ENCODE data around the gene STAT6. TPM values are rescaled to one million over a fixed set of nuclear protein-coding genes. Genes with fewer than 3 reads are reported as not detected.
A peak's percentile ranks its signal among the peaks of the same experiment; 100 is the strongest.

STAT6 gene
- polyA plus RNA-seq, 6 donors from 2014 or later: 88.2 to 172 (median 159) TPM

DNA sequence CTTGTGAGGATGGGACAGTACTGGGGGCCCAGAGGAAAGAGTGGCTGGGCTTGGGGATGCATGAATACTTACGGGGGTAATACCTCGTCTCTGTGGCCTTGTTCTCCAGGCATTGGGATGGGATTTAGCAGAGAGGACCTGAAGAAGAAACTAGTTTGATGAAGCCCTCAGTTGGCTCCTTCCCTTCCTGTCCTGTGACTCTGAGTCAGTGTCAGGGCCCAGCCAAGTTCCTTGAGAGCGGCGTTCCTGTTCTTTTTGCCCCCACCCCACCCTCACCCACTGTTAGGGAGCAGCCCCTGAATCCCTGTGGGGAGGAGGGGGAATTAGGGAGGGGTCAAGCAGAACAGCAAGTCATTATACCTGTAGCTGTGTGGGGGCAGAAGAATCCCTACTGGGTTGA lies 41.5 kb upstream of the STAT6 start:
- Mint-ChIP-seq H3K36me3 (no peaks in the 10 kb centered on the region), H3K9me3 (peaks cover 0 to 4% (median 0%) of the 10 kb centered on the region in 7 donors), H3K27ac (no peak overlapping the region), H3K4me1 (peaks cover 0 to 8% (median 2%) of the 10 kb centered on the region in 3 donors), H3K4me3 (peak overlapping the region in 1 of 8 donors; percentile 22), H3K27me3 (peaks cover 8 to 24% (median 13%) of the 10 kb centered on the region in 3 donors)
- ATAC-seq (ENCODE audit: low read depth in 2 of 2) (no peak), DNase-seq (no peak)

DNA sequence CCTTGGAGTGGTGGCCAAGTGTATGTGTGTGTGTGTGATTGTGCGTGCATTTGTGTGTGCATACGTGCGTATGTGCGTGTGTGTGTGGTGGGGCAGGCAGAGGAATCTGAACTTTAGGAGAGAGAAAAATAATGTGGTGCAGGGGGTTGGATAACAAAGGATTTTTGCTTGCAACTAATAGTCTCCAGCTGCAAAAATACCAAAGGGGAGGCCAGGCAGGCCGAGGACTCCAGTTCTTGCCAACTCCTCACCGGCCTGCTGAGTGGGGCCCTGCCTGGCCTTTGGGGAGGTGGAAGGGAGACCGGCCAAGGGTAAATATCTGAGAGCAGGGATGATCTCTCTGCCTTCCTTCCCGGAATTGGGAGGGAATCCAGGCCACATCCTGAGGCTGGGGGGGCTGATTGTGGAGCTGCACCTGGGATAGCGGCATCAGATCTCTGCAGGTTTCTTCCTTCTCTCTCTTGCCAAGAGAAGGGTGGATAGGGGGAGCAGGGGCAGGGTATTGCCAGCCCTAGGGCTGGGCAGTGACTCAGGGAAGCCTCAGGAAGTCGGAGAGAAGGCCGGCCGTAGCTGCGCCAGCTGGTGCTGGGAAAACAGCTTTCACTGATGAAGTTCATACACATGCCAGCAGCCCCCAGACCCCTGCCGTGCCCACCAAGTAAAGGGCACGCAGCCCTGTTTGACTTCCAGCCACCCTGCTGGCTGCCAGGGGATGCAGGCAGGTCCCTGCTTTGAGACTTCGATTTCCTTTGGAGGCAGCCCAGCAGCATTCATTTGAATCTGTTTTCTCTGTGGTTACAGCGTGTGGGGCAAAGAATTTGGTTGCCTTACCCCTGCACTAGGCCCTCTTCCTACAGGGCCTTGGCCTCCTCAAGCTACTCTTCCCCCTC lies 40.8 kb upstream of the STAT6 start:
- peaks cover 0 to 3% (median 0%) of the 10 kb centered on the region in 3 donors for H3K4me1 Mint-ChIP-seq
- peak overlapping the region in 2 of 6 donors; percentile 35 to 79 for H3K27ac Mint-ChIP-seq
- H3K9me3 Mint-ChIP-seq: peaks cover 0 to 2% (median 0%) of the 10 kb centered on the region in 7 donors
- DNase-seq (no peak), ATAC-seq (ENCODE audit: low read depth in 2 of 2) (no peak)
- no peaks in the 10 kb centered on the region for H3K36me3 Mint-ChIP-seq
- no peak overlapping the region for H3K4me3 Mint-ChIP-seq
- peaks cover 5 to 18% (median 6%) of the 10 kb centered on the region in 3 donors for H3K27me3 Mint-ChIP-seq

DNA sequence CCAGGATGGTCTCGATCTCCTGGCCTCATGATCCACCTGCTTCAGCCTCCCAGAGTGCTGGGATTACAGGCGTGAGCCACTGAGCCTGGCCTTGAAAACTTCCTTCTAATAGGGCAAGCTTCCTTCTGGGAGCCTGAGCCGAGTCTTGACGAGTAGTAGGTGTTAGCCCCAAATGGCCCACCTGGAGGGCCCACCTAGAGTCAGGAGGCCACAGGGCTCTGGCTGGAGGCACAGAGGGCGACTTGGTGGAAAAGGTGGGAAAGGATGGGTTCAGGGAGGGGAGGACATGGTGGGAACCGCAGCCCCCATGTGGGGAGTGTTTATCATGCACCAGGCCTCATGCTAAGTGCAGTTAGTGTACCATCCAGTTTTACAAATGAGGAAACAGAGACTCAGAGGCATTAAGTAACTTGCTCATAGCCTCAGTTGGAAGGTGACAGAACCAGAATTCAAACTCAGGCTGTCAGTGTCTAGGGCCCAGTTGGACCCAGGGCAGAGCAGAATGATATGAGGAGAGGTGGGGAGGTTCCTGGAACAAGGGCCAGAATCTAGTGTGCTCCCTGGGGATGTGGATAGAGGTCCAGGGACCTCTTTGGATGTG lies 39.3 kb upstream of the STAT6 start:
- H3K9me3 Mint-ChIP-seq: no peaks in the 10 kb centered on the region
- no peaks in the 10 kb centered on the region for H3K4me1 Mint-ChIP-seq
- peak overlapping the region in 1 of 8 donors; percentile 57 for H3K4me3 Mint-ChIP-seq
- no peak overlapping the region for H3K27ac Mint-ChIP-seq
- H3K27me3 Mint-ChIP-seq: peaks cover 0 to 10% (median 3%) of the 10 kb centered on the region in 3 donors
- ATAC-seq (ENCODE audit: low read depth in 2 of 2): no peak
- H3K36me3 Mint-ChIP-seq: no peaks in the 10 kb centered on the region
- no peak for DNase-seq

DNA sequence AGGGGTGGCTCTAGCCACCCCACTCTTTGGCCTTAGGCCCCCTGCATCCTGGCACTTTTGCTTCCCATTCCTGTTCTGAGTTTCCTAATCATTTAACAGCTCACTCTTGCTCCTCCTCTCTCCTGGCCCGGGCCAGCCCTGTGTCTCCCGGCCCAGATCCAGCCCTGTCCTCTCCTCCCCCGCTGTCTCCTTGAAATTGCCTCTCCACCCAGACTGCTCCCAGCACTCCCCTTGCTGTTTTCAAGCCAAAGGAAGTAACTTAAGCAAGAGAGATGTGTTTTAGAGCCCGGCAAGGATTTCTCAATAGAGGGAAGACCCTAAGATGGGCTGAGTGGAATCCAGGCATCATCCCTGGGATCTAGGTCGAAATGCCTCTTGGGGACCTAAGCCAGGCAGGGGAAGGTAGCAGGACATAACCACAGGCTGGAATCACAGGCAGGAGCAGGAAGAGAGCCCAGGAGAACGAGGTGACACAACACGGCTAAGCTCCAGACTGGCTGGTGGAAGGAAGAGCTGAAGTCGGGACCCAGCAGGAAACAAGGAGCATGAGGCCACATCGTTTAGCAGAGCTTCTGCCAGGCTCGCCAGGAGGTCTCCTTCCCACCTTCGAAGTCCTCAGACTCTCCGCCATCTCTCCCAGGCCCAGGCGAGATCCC lies 38.2 kb upstream of the STAT6 start:
- no peaks in the 10 kb centered on the region for H3K36me3 Mint-ChIP-seq
- H3K9me3 Mint-ChIP-seq: no peaks in the 10 kb centered on the region
- H3K4me3 Mint-ChIP-seq: no peak overlapping the region
- ATAC-seq (ENCODE audit: low read depth in 2 of 2) (no peak), DNase-seq (no peak)
- peaks cover 0 to 10% (median 0%) of the 10 kb centered on the region in 3 donors for H3K27me3 Mint-ChIP-seq
- H3K27ac Mint-ChIP-seq: no peak overlapping the region
- no peaks in the 10 kb centered on the region for H3K4me1 Mint-ChIP-seq

DNA sequence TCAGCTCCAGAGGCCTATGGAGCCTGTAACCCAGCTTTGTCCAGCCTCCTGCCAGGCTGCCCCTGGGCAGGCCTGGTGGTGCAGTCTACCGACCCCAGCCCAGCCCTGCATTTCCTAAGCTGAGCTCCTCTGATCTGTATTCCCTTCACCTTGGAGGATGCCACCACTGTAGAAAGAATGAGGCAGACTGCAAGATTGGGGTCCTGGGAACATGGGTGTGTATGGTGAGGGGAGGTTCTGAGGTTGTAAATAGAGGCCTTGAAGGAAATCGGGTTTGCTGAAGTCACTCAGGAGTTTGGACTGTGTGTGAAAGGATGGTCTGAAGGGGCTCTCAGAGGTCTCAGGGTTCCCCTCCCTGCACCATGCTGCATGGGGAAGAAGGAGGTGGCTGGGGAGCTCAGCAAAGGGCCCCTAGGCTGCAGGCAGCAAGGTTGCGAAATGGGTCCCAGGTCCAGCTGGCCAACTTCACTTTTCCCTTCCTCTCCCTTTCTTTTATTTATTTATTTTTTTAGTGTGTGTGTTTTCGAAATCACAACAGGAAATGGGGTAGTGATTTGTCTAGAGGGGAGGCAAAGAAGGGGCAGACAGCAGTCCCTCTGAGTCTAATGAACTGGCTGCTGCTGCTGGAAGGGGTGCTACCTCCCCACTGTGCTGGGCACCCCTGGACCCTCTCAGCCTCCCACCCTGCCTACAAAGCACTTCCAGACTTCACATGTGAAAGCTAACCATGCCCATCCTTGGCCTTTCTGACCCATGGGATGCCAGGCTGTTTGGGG lies 37.5 kb upstream of the STAT6 start:
- H3K9me3 Mint-ChIP-seq: no peaks in the 10 kb centered on the region
- peak overlapping the region in 2 of 6 donors; percentile 22 to 32 for H3K27ac Mint-ChIP-seq
- H3K27me3 Mint-ChIP-seq: peaks cover 0 to 10% (median 0%) of the 10 kb centered on the region in 3 donors
- no peak for ATAC-seq (ENCODE audit: low read depth in 2 of 2)
- H3K4me1 Mint-ChIP-seq: no peaks in the 10 kb centered on the region
- no peak overlapping the region for H3K4me3 Mint-ChIP-seq
- DNase-seq: no peak
- H3K36me3 Mint-ChIP-seq: no peaks in the 10 kb centered on the region

DNA sequence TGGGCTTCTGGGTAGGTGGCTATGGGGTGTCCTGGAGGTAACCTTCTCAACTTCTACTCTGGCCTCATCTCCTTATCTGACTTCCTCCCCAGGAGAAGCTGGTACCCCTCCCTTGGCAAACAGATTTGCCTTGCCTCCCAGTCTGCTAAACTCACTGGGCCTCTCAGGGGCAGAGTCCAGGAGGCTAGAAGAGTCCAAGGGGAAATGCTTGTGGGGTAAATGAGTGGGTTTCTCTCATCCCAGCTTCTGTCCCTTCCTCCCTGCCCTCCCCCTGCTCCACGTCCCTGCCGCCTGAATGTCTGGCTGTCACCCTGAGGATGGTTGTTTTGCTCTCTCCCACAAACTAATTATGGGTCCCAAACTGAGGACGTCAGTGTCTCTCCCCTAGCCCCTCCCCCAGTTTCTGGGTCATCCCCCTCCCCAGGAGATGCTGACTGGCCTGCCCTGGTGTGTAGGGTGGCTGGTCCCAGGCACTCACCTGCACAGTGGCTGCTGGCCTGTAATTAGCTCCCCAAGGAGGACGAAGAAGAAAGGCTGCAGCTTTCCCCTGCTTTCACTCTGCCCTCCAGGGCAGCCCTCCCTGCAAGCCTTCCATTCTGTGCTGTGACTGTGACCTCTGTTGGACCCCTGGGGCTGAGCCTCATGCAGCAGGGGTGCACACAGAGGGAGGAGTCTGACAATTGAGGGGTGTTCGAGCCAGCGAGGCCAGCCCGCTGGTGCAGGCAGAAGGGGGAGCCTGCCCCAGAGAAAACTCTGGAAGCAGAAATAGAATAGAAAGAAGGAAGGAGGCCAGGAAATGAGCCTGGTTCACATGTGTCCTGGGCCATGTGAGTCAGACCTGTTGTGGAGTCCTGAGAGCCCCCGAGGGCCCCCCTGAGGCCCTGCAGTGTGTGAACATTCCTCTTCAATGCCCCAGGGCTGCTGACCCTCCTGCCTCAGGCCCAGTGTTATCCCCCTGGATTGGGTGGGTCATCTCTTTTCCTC lies 36.1 kb upstream of the STAT6 start, which contains the start of gene LRP1-AS:
Gene LRP1-AS (minus strand): TSS at position 659 of the 984 bp plus-strand sequence.
- peak within 1 kb of the TSS in 3 of 6 donors; percentile 21 to 26 (median 22) for H3K27ac Mint-ChIP-seq

DNA sequence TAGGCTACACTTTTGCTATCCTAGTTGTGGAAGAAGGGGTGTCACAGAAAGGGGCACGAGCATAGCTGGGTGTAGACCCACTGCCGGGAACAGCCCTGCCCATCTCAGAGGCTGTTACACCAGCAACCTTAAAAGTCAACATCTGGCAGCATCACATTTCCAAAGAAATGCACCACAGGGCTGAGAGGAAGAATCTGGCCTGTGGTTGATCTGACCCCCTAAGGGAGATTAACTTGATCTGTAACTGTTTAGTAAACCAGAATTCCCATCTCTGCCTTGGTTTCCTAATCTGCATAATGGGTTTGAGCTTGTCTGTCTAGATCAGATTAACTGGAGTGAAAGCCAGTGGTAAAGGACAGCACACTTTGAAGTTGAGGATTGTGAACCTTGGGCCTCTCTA lies 34.9 kb upstream of the STAT6 start:
- Mint-ChIP-seq H3K9me3 (no peaks in the 10 kb centered on the region), H3K27me3 (no peaks in the 10 kb centered on the region), H3K4me3 (no peak overlapping the region), H3K36me3 (no peaks in the 10 kb centered on the region), H3K4me1 (no peaks in the 10 kb centered on the region), H3K27ac (no peak overlapping the region)
- DNase-seq (no peak), ATAC-seq (ENCODE audit: low read depth in 2 of 2) (no peak)

More for the DNA sequence above, 36.1 kb upstream of the STAT6 start, which contains the start of gene LRP1-AS:
- no peak for ATAC-seq (ENCODE audit: low read depth in 2 of 2)
- no peaks in the 10 kb centered on the region for H3K9me3 Mint-ChIP-seq
- H3K36me3 Mint-ChIP-seq: no peaks in the 10 kb centered on the region
- peaks cover 0 to 5% (median 0%) of the 10 kb centered on the region in 3 donors for H3K27me3 Mint-ChIP-seq
- no peaks in the 10 kb centered on the region for H3K4me1 Mint-ChIP-seq
- no peak within 1 kb of the TSS for H3K4me3 Mint-ChIP-seq
- no peak for DNase-seq

DNA sequence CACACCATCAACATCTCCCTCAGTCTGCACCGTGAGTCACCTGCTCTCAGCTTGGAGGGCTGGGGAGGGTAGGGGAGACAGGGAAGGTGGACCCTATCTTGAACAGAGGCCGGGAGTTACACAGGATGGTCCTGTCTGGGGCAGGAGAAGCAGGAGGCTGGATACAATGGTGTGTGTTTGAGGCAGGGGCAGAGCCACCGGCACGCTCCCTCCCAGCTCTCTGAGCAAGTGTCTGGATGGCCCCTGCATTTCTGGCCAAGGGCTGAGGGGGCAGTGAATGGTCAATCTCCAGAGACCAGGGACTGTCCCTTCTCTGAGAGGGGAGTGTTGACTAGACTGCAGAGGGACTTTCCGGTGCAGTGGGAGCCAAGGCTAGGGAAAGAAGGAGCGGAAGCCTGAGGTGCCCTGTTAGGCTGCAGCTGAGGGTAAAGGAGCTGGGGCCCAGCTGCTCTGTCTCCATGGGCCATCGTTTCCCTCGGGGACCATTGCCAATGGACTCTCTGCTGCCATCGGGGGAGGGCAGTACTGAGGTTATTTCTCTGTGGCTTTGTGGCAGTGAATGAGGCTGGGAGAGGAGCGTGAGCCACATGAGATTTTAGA lies 34.4 kb upstream of the STAT6 start:
- no peaks in the 10 kb centered on the region for H3K36me3 Mint-ChIP-seq
- no peaks in the 10 kb centered on the region for H3K9me3 Mint-ChIP-seq
- H3K4me3 Mint-ChIP-seq: no peak overlapping the region
- no peaks in the 10 kb centered on the region for H3K4me1 Mint-ChIP-seq
- H3K27me3 Mint-ChIP-seq: no peaks in the 10 kb centered on the region
- no peak for ATAC-seq (ENCODE audit: low read depth in 2 of 2)
- H3K27ac Mint-ChIP-seq: peak overlapping the region in 1 of 6 donors; percentile 76
- DNase-seq: no peak

DNA sequence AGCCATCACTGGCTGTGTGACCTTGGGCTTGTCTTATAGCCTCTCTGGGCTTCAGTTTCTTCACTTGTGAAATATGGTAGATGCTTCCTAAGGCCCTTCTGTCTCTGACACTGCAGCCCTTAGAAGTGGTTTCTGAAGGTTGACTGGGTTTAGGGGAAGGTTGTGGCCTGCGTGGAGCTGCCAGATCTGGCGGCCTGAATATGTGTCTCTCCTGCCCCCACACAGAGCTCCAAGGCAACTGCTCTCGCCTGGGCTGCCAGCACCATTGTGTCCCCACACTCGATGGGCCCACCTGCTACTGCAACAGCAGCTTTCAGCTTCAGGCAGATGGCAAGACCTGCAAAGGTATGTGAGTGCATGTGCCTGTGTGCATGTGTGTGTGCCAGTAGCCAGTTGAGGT lies 32.3 kb upstream of the STAT6 start:
- no peak overlapping the region for H3K4me3 Mint-ChIP-seq
- peak overlapping the region in 2 of 6 donors; percentile 22 to 28 for H3K27ac Mint-ChIP-seq
- ATAC-seq (ENCODE audit: low read depth in 2 of 2) (no peak), DNase-seq (no peak)
- H3K4me1 Mint-ChIP-seq: no peaks in the 10 kb centered on the region
- H3K27me3 Mint-ChIP-seq: peaks cover 0 to 10% (median 7%) of the 10 kb centered on the region in 3 donors
- no peaks in the 10 kb centered on the region for H3K9me3 Mint-ChIP-seq
- H3K36me3 Mint-ChIP-seq: no peaks in the 10 kb centered on the region

DNA sequence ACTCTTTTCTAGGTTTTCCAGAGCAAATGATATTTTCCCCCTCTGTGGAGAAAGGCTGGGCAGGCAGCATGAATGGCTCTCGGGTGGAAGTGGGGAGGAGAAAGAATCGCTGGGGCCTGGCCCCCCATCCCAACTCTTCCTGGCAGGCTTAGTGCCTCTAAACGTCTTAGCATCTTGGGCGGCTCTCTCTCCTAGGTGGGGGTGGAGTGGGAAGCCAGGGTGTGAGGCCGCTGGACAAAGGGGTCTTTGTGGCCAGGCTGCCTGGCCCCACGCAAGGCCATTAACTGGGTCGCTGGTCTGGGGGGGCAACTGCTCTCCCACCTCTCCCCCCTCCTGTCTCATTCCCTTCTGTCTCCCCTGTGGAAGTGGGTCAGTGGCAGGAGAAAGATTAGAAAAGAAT lies 31.6 kb upstream of the STAT6 start:
- Mint-ChIP-seq H3K27ac (peak overlapping the region in 1 of 6 donors; percentile 16), H3K4me1 (no peaks in the 10 kb centered on the region), H3K36me3 (no peaks in the 10 kb centered on the region), H3K4me3 (no peak overlapping the region), H3K27me3 (peaks cover 0 to 10% (median 7%) of the 10 kb centered on the region in 3 donors), H3K9me3 (no peaks in the 10 kb centered on the region)
- DNase-seq (no peak), ATAC-seq (ENCODE audit: low read depth in 2 of 2) (no peak)

DNA sequence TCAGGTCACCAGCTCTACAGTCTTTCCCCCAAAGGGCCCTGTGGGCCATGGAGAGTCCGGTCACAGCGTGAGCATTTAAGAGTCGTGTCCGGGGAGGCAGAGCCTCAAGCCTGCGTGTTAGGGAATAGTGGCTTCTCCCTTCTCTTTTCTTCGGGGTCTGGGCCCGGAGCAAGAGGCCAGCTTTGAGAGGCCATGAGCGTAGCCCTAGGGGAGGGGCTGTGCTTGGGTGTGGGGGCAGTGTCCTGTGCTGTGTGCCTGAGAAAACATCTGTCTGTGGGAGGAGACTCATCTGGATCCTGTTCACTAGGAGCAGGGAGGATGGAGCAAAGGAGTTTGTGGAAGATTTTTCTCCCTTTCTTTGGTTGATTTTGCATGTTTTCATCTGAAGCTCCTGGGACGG lies 31.0 kb upstream of the STAT6 start:
- ATAC-seq (ENCODE audit: low read depth in 2 of 2) (no peak), DNase-seq (no peak)
- Mint-ChIP-seq H3K27me3 (peaks cover 0 to 10% (median 7%) of the 10 kb centered on the region in 3 donors), H3K4me3 (no peak overlapping the region), H3K9me3 (no peaks in the 10 kb centered on the region), H3K36me3 (no peaks in the 10 kb centered on the region), H3K27ac (peak overlapping the region in 1 of 6 donors; percentile 89), H3K4me1 (no peaks in the 10 kb centered on the region)

DNA sequence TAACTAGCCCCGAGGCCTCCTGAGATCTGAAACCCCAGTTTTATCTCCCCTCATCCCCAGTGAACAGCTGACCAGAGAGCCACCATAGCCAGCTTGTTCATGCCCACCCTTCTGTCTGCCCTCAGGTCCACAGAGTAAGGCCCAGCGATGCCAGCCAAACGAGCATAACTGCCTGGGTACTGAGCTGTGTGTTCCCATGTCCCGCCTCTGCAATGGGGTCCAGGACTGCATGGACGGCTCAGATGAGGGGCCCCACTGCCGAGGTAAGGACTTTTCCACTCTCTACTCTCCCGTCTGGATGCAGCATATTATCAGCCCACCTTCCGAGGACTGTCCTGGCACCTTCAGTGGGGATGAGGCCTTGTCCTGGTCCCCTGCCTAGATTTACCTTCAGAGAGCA lies 30.1 kb upstream of the STAT6 start:
- ATAC-seq (ENCODE audit: low read depth in 2 of 2): no peak
- Mint-ChIP-seq H3K4me3 (no peak overlapping the region), H3K4me1 (no peaks in the 10 kb centered on the region), H3K27ac (peak overlapping the region in 1 of 6 donors; percentile 90), H3K27me3 (peaks cover 0 to 10% (median 7%) of the 10 kb centered on the region in 3 donors), H3K9me3 (no peaks in the 10 kb centered on the region), H3K36me3 (no peaks in the 10 kb centered on the region)
- DNase-seq: no peak
